CD4-positive, alpha-beta T cell treated with Interleukin-17A for 4 hours (primary cell): ENCODE results near the gene ZFAND3.
"Not testable (repeated sequence)": the region's sequence is repeated elsewhere in the genome, so short reads cannot be mapped to it uniquely, and the experiment has no call there.

ENCODE experiments used
- DNase-seq: peaks from one replicate; pipeline ENCODE4 v3.0.0-alpha.2; 2020; ENCODE audit warnings: mixed read lengths

ZFAND3 gene

GRCh38 chr6:37974943-37975342 is 155.4 kb downstream of the ZFAND3 start:
- DNase-seq, result no peak

DNA sequence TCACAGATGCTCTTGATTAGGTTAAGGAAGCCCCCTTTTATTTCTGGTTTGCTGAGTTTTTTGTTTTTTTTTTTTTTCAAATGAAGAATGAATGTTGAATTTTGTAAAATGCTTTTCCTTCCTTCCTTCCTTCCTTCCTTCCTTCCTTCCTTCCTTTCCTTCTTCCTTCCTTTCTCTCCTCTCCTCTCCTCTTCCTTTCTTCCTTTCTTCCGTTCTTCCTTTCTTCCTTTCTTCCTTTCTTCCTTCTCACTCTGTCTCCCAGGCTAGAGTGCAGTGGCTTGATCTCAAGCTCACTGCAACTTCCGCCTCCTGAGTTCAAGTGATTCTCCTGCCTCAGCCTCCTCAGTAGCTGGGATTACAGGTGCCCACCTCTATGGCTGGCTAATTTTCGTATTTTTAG is 158.2 kb downstream of the ZFAND3 start:
- DNase-seq, result no peak

DNA sequence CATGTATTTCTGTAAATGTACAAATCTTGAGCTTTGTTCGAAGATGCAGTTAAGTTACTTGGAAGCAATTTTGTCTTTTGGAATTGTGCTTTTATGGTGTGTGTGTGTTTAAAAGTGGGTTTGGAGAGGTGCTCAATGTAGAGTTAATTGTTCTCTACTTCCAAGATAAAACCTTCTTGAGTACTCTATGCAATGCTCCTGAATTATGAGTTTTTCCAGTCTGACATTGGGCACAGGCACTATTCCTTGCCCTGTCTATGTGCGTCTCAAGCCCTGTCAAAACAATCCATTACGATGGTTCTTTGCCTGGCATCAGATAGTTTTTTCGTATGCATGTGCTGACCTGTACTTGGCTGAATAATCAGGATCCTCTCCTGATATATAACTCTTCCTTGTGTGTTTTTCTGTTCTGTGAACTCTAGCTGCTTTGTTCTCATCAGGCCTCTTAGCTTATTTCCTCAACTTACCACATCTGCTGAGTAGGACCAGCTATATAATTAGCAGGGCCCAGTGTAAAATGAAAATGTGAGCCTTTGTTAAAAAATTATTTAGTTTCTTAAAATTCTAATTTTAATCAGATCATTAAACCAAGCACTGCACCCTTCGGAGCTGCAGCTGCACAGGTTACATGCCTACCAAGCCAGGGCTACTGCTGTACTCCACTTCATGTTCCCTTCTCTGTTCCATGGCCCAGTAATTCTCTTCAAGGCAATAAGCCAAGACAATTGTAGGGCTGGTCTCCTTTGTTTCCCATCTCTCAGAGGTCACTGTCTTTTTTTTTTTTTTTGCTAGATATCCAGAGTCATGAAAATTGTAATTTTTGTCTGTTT is 160.1 kb downstream of the ZFAND3 start:
- no peak for DNase-seq

- no peak for DNase-seq
These were observed 160.7 kb downstream of the ZFAND3 start for GRCh38 chr6:37980222-37980595.

DNA sequence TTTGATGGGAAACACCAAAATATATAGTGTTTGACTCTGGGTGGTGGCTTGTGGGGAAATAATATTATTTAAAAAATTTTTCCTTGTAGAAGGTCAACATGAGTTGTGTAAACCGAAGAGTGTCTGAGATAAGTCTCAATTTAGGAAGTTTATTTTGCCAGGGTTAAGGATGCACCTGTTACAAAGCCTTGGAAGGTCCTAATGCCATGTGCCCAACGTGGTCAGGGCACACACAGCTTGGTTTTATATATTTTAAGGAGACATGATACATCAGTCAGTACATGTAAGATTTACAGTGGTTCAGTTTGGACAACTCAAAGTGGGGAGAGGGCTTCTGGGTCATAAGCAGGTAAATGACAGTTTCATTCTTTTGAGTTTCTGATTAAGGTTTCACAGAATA is 162.1 kb downstream of the ZFAND3 start:
- DNase-seq, result no peak

GRCh38 chr6:37982317-37982716 is 162.8 kb downstream of the ZFAND3 start:
- DNase-seq, result no peak

- DNase-seq, result no peak
These were observed 164.4 kb downstream of the ZFAND3 start for GRCh38 chr6:37983720-37984501.

DNA sequence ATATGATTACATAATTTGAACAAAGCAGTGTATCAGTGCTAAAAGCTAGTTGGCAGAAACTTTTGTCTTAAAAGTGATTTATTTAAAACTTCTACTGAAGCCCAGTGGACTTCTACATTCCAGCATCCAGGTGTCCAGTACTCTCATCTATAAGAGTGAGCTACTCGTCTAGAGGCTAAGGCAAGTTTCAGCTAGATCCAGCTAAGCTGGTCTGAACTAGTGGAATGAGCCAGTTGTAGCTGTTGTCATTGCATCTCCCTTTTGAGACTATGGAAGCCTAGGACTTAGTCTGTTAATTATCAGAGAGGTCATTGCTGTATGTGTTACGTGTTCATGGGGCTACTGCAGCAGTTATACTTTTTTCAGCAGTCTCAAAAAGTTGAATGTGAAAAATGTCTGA is 165.1 kb downstream of the ZFAND3 start:
- DNase-seq, result no peak

GRCh38 chr6:37985355-37985754 is 165.8 kb downstream of the ZFAND3 start:
- DNase-seq, result peak; percentile 31

GRCh38 chr6:37987018-37987417 is 167.5 kb downstream of the ZFAND3 start:
- DNase-seq, result no peak

DNA sequence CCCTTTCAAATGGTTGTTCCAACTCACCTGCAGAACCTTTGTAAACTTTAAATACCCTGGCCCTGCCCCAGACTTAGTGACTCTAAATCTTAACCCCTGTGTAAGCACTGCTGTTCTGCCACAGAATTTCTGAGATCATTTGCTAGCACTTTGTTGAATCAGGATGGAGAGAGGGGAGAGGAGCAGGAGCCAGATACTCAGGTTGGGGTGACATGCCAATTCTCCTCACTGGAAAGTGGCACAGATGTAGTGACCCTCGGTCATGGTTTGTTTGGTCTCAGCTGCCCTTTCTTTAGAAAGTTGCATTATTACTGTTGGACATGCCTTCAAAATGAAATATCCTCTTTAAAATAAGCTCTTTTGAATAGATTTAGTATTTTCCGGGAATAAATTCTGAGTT is 168.0 kb downstream of the ZFAND3 start:
- no peak for DNase-seq

- DNase-seq, result no peak
These were observed 168.6 kb downstream of the ZFAND3 start for GRCh38 chr6:37988127-37988526.

DNA sequence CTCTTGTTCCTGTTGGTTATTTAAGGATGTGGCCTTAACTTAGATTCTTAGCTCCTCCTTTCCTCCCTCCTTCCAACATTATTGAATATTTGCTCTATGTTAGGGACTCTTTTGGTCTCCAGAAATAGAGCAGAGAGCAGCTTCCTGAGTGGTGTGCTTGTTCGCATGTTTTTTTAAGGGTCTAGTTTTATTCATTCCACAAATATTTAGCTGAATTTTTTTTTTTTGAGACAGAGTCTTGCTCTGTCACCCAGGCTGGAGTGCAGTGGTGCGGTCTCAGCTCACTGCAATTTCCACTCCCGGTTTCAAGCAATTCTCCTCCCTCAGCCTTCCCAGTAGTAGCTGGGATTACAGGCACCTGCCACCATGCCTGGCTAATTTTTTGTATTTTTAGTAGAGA is 169.2 kb downstream of the ZFAND3 start:
- DNase-seq, result no peak

DNA sequence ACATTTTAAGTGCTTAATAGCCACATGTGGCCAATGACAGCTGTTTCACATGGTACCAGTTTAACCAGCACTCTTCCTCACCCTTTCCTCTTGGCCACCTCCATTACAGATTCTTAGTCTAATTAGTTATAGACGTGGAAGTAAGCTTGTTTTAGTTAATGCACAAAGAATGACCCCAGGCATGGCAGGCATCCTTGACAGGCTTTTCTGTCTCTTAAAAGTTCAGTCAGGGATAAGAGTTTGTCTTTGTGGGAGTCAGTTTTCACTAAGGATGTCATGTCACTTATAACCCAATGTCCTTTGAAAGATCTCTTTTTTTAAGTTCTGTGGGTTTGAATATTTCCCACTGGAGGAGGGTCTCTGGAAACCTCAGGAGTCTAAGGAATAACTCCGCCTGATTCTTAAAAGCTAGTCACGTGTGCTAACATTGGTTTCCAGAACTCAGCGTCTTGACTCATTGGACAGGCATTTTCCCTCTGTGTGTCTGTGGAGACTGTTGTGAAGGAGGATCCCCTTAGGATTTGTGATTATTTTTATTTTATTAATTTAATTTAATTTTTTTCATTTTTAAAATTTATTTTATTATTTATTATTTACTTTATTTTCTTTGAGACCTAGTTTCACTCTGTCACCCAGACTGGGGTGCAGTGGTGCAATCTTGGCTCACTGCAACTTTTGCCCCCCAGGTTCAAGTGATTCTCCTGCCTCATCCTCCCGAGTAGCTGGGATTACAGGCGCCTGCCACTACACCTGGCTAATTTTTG is 171.4 kb downstream of the ZFAND3 start:
- DNase-seq, result no peak

DNA sequence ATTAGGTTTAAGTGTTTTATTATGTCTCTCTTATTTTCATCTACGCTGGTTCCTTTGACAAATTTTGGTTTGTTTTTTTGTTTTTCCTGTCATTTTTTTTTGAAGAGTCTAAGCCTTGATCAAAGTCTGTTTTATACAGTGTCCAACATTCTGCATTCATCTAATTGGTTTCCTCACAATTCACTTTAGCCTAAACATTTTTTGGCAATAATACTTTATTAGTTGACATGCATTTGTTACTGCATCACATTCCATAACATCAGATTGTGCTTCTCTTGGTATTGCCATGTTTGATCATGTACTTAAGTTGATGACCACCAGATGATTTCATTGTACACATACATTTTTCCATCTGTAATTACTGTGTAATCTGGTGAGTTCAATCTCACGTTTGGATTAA is 173.2 kb downstream of the ZFAND3 start:
- DNase-seq, result no peak

DNA sequence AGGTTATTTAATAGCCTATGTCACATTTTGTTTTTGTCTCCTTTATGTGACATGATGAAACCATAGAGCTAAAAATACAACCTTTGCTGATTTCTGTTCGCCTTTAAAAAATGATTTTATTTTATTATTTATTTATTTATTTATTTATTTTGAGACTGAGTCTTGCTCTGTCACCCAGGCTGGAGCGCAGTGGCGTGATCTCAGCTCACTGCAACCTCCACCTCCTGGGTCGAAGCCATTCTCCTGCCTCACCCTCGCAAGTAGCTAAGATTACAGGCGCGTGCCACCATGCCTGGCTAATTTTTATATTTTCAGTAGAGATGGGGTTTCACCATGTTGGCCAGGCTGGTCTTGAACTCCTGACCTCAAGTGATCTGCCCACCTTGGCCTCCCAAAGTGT is 173.7 kb downstream of the ZFAND3 start:
- DNase-seq, result not testable (repeated sequence)

DNA sequence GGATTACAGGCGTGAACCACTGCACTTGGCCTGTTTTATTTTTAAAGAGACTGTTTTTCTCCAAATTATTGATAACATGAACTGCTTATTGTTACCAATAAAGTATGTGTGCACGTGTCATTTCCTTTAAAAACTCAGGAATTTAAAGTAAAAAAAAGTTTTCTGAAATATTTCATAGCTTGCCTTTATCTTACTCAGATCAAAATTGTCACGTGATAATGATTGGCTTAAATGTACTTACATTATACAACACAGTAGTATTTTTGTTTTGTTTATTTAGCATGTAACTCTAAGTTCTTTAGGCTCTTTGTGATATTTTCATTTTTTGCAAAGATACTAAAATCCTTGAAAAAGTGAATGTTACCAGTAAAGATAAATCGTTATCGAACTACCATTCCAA is 174.1 kb downstream of the ZFAND3 start:
- no peak for DNase-seq

DNA sequence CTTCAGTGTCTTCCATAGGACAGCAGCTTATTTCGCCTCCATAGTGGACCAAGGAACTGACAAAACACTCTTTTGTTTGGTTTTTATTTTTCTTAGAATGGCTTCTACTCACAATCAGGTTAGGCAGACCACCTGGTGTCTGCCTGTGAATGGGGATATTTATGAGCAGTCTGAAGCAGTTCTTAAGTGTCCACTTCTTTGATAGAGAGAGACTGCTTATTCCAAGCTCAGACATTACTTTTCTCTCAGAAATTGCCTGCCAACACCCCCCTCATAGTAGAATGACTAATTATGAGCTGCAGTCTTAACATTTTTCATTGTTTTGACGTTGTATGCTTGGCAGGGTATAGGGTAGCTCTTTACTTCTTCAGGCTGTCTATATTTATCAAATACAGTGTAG is 174.7 kb downstream of the ZFAND3 start:
- DNase-seq, result no peak

- DNase-seq, result no peak
These were observed 178.8 kb downstream of the ZFAND3 start for GRCh38 chr6:37998366-37998765.

DNA sequence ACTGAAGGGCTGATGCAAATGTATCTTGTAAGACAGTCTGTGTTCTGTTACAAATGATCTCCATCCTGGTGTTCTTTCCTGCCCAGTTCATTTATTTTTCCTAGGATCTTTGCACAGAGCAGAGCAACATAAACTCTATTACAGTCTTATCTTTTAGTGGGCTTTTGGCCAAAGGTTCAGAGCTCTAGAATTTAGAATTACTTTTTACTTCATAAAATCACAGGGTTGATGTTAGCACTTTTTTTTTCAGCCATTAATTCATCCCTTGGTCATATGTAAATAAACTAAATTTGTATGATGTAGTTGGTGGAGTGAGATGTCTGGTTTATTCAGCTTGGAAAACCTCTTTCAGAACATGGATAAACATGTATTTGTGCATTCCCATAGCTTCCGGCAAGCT is 181.9 kb downstream of the ZFAND3 start:
- no peak for DNase-seq

GRCh38 chr6:38004908-38005307 is 185.4 kb downstream of the ZFAND3 start:
- no peak for DNase-seq

DNA sequence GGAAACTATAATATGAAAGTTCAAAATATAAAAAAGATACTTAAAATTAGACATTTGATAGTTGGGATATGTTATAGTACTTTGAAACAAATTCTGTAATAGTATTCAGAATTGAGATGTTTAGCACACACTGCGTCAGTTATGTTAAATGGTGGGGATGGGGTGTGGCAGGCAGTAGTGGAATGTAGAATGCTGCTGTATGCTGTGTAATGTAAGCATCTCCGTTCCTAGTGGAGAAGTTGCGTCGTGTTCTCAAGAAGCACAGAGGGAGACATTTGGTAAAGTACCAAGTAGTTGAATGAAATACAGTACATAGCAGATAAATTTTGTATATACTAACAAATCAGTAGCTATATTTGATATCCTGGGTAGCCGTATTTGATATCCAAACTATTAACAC is 192.4 kb downstream of the ZFAND3 start:
- no peak for DNase-seq

GRCh38 chr6:38012573-38012972 is 193.0 kb downstream of the ZFAND3 start:
- DNase-seq, result peak; percentile 14

DNA sequence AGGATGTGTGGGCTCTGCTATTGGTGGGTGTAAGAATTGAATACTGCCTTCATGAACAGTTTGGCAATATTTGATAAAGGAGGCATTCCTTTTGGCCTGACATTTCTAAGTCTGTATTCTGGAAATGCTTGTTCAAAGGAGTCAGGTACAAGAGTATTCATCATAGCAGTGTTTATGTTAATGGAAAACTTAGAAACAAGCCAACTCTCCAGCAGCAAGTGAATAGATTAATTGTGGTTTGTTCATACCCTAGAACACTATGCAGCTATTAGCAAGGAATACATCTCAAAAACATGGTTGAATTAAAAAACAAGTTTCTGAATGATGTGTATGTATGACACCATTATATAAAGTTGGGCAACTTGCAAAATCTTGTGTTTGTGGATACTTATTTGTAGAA is 195.8 kb downstream of the ZFAND3 start:
- no peak for DNase-seq
